Stimulated activated CD4-positive, alpha-beta T cell treated with anti-CD3 and anti-CD28 coated beads, Interleukin-4, amount 100 ng/mL, for 24 hours (primary cell): Measurements from ENCODE around the gene ERP29.
"Not testable (repeated sequence)": the region's sequence is repeated elsewhere in the genome, so short reads cannot be mapped to it uniquely, and the experiment has no call there.

ENCODE experiments used
- DNase-seq: peaks from one replicate; pipeline ENCODE4 v3.0.0-alpha.2; 2020

ERP29 gene

GRCh38 chr12:112012775-112013600 lies at the start of gene ERP29, which contains the start of gene TMEM116:
Gene ERP29 (plus strand): TSS chr12:112013426. CDS start chr12:112013466, 40 bp downstream.
Gene TMEM116 (minus strand): TSS chr12:112013165. CDS start chr12:112005270, 7,895 bp downstream.
- DNase-seq, result peak; percentile 100

- DNase-seq, result no peak
These were observed 48.3 kb upstream of the ERP29 start for GRCh38 chr12:111964935-111965334.

GRCh38 chr12:111971800-111972199 lies 41.4 kb upstream of the ERP29 start:
- DNase-seq, result no peak

- no peak for DNase-seq
These were observed 37.9 kb upstream of the ERP29 start for GRCh38 chr12:111975161-111975931.

GRCh38 chr12:111976291-111976690 lies 36.9 kb upstream of the ERP29 start:
- no peak for DNase-seq

DNA sequence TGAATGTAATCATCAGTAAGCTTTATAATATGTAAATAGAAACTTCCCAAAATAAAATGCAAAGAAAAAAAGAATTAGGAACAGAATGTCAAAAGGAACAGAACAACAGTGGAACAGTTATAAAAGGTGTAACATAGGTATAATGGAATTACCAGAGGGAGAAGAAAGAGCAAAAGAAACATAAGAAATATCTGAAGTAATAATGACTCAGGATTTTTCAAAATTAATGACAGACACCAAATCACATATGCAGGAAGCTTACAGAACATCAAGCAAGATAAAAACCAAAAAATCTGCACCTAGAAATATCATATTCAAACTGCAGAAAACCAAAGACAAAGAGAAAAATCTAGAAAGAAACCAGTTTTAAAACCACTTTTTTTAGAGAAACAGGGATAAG lies 36.4 kb upstream of the ERP29 start:
- no peak for DNase-seq

DNA sequence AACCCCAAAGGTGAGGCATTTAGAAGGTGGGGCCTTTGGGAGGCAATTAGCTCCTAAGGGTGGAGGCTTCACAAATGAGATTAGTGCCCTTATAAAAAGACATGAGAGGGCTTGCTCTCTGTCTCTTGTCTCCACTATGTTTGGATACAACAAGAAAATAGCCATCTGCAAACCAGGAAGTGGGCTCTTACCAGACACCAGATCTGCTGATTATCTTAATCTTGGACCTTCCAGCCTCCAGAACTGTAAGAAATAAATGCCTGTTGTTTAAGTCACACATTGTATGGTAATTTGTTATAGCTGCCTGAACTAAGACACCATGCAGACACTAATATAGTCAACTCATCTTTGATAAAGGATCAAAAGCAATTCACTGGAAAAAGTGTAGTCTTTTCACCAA lies 34.7 kb upstream of the ERP29 start:
- DNase-seq, result no peak

GRCh38 chr12:111980598-111980997 lies 32.6 kb upstream of the ERP29 start:
- no peak for DNase-seq

DNA sequence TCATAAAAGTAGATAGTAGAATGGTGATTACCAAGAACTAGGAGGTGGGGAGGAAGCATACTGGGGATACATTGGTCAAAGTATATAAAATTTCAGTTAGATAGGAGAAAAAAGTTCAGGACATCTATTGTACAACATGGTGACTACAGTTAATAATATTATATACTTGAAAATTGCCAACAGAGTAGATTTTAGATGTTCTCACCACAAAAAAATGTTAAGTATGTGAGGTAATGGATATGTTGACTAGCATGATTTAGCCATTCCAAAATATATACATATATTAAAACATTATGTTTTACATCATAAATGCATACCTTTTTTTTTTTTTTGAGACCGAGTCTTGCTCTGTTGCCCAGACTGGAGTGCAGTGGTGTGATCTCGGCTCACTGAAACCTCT lies 31.2 kb upstream of the ERP29 start:
- DNase-seq, result no peak

DNA sequence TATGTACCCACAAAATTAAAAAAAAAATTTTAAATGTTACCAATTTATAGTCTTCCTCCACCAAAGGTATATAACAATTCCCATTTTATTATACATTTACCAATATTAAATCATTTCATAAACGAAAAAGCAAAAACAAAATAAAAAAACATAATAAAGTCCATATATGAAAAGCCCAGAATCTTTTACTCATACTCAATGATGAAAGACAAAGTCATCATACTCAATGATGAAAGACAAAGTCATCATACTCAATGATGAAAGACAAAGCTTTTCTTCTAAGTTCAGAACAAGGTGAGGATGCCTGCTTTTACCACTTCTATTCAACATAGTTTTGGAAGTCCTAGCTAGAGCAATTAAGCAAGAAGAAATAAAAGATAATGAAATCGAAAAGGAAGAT lies 28.4 kb upstream of the ERP29 start:
- no peak for DNase-seq

- DNase-seq, result no peak
These were observed 21.7 kb upstream of the ERP29 start for GRCh38 chr12:111991535-111991934.

DNA sequence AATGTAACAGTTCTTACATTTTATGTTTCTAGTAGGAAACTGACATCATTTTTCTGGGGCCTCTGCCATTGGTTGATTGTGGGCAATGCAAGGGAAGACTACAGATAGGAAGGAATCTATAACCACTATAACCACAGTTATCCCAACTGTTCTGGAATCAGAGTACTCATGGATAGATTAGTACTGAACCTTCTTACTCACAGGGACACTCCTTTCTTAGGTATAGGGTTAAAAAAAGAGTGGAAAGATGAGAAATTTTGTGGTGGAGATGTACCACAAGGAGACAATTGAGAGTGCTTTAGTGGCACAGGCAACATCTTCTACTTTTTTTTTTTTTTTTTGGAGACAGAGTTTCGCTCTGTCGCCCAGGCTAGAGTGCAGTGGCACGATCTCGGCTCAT lies 21.3 kb upstream of the ERP29 start:
- no peak for DNase-seq

DNA sequence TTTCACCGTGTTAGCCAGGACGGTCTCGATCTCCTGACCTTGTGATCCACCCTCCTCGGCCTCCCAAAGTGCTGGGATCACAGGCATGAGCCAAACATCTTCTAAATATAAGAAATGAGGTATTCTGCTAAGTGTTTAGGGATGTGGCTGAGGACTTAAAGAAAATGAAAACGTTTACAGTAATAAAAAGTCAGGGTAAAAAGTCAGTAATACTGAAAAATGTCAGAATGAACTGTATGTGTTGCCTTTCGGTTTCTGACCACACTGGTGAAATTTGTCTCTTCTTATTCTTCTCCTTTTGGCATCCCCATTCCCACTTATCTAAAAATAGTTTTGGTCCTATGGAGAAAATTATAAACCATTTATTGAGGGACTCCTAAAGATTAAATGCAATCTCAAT lies 20.8 kb upstream of the ERP29 start:
- no peak for DNase-seq

DNA sequence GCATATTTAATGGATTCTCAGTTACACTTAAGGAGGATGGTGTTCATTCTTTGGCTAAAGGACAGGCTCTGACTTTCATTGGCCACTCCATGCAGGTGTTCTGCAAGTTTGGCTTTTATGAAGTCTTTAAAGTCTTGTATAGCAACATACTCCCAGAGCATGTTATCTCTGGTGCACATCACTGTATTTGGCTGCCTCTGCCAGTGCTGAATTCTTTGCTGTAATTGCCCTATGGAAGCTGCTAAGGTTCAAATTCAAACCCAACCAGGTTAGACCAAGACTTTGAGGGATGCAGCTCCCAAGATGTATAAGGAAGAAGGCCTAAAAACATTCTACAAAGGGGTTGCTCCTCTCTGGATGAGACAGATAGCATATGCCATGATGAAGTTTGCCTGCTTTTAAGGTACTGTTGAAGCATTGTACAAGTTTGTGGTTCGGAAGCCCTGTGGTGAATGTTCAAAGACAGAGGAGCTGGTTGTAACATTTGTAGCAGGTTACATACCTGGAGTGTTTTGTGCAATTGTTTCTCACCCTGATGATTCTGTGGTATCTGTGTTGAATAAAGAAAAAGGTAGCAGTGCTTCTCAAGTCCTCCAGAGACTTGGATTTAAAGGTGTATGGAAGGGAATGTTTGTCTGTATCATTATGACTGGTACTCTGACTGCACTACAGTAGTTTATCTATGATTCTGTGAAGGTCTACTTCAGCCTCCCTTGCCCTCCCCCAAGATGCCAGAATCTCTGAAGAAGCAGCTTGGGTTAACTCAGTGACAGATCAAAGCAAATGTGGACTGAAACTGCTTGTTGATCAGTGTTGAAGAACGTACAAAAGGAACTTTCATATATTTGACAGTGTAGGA lies 19.7 kb upstream of the ERP29 start:
- peak; percentile 32 for DNase-seq

DNA sequence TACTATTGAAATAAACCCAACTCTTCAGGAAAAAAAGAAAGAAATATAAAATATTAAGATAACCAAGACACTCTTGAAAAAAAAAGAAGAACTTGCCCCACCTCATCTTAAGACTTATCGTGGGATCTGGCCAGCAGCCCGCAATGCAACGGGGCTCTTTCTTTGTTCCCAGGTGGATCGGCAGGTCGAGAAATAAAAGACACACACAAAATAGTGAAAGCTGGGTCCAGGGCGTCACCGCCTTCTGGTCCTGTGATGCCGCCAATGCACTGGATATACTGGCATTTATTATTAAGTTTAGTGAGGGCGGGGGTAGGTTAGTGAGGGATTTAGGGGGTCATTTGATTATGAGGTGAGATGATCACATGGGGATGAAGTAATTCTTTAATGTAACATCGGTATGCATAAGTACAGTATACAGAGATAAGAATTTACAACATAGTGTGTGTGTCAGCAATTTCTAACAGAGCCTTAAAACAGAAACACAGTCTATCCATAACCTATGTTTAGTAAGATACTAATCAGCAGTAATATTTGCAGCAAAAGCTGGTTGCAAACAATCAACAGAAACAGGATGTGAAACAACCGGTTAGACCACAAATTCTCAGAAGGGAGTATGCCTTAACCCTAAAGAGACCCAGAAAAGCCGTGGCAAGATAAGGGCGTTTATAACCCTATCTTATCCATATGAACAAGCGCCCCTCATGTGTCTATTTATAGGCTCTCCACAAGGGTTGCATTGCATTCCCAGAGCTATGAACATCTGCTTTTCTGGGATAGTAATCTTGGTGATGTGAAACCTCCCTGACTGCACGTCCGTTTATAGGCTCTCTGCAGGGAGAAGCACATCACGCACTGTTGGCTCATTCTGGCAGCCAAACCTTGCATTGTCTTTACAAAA lies 18.8 kb upstream of the ERP29 start:
- DNase-seq, result not testable (repeated sequence)

- no peak for DNase-seq
These were observed 17.3 kb upstream of the ERP29 start for GRCh38 chr12:111995782-111996480.

- no peak for DNase-seq
These were observed 15.9 kb upstream of the ERP29 start for GRCh38 chr12:111997300-111997699.

GRCh38 chr12:111998015-111998414 lies 15.2 kb upstream of the ERP29 start:
- DNase-seq, result no peak

DNA sequence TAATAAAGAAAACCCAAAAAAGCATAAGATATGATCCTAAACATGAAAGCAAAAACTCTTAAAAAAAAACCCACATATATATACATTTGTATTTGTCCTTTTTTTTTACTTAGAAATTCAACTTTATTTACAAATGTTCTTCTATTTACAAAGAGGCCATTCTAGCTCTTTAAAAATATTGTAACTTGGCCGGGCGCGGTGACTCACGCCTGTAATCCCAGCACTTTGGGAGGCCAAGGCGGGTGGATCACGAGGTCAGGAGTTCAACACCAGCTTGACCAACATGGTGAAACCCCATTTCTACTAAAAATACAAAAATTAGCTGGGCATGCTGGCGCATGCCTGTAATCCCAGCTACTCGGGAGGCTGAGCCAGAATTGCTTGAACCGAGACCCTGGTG lies 14.1 kb upstream of the ERP29 start:
- not testable (repeated sequence) for DNase-seq

- no peak for DNase-seq
These were observed 12.4 kb upstream of the ERP29 start for GRCh38 chr12:112000820-112001219.

DNA sequence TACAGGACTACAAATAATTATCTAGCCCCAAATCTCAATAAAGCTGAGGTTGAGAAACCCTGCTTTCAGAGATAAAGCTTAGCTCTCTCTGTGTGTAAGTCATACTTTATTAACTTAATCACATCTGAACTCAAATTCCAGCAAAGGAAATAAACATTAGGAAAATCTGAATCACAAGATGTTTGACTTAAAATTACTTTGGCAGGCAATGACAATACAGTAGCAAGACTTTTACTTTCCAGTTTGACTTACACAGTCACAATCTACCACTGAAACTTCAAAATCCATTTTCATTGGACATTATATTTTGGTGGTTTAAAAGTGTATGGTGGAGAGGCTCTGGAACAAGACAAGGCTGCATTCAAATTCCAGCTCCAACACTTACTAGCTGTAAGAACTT lies 11.7 kb upstream of the ERP29 start:
- DNase-seq, result no peak
